GM18870 (cell line): ENCODE data around the gene ZFP36.
A peak's percentile ranks its signal among the peaks of the same experiment; 100 is the strongest.

Source experiments
- ATAC-seq: cut with Tn5 transposase; IDR thresholded peaks from one replicate; pipeline ENCODE4 v1.9.1; 2021; ENCODE audit warnings: moderate library complexity; ENCODE audit not compliant: unreplicated experiment

ZFP36 gene

DNA sequence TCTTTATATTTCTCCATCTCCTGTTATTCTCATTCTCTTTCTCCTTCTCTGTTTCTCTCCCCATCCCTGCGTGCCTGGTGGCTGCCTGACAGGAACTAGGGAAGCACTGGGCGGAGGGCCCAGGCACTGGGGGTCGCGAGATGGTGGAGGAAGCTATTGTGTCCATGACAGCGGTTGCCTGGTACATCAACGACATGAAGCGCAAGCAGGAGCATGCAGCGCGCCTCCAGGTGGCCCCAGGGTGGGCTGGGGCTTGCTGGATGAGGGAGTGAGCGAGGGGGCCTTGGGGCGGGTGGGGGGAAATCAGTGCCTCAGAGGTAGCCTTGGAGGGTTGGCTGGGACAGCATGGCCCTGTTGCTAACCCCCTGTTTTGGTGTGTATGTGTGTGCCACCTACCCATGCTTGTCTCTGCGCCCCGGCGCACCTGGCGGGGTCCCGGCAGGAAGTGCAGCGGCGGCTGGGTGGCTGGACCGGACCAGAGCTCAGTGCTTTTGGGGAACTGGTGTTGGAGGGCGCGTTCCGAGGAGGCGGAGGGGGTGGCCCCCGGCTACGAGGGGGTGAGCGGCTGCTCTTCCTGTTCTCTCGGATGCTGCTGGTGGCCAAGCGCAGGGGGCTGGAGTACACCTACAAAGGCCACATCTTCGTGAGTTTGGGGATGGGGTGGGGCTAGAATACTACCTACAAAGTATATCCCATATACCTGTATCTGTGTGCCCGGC, 11.0 kb downstream of the ZFP36 start:
- ATAC-seq: no peak

DNA sequence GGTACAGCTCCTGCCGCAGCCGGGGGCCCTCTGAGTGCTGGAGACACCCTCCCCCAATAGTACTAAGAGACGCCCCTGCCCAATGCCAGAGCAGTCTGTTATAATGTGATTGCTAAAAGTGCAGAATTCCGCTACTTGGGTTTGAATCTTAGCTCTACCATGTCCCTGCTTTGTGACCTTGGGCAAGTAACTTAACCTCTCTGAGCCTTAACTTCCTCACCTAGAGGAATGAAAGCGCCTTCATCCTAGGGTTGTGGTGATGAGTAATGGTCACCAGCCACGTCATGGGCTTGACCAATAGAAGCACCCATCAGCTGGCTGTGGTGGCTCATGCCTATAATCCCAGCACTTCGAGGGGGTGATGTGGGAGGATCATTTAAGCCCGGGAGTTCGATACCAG, 12.4 kb downstream of the ZFP36 start:
- ATAC-seq: no peak

DNA sequence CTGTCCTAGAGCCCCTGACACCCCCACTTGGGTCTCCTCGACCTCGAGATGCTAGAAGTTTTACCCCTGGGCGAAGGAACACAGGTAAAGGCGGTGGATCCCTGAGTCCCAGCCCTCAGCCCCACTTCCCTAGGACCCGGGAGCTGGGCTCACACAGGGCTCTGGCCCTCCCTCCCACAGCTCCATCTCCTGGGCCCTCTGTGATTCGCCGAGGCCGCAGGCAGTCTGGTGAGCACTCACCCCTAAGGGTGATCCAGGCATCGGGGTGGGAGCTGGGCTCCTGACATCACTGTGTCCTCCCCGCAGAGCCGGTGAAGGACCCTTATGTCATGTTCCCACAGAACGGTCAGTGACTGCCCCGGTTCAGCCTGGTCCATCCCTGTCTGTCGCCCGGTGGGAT, 14.1 kb downstream of the ZFP36 start:
- ATAC-seq: no peak

DNA sequence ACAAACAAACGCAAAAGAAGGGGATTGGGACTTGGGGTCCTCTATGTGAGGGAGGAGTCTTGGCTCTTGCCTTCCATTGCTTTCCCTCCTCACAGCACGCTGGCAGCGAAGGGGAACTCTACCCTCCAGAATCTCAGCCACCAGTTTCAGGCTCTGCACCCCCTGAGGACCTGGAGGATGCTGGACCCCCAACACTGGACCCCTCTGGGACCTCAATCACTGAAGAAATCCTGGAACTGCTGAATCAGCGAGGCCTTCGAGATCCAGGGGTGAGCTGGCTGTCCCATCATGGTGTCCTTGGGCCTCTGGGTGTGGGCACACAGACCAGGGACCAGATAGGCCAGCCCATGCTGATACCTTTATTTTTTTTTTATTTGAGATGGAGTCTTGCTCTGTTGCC, 15.4 kb downstream of the ZFP36 start:
- ATAC-seq: no peak

DNA sequence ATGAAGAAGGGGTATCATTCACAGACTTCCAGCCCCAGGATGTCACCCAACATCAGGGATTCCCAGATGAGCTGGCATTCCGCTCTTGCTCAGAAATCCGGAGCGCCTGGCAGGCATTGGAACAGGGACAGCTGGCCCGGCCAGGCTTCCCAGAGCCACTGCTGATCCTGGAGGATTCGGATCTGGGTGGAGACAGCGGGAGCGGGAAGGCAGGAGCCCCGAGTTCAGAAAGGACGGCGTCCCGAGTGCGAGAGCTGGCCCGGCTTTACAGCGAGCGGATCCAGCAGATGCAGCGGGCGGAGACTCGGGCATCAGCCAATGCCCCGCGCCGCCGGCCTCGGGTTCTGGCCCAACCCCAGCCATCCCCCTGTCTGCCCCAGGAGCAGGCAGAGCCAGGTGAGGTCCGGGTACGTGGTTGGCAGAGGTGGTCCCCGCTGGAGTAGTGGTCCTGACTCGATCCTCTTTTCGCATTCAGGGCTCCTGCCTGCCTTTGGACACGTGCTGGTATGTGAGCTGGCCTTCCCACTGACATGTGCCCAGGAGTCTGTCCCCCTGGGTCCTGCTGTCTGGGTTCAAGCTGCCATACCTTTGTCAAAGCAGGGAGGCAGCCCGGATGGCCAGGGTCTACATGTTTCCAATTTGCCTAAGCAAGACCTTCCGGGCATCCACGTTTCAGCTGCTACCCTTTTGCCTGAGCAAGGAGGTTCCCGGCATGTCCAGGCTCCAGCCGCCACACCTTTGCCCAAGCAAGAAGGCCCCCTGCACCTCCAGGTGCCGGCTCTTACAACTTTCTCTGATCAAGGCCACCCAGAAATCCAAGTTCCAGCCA, 16.8 kb downstream of the ZFP36 start:
- ATAC-seq: no peak

DNA sequence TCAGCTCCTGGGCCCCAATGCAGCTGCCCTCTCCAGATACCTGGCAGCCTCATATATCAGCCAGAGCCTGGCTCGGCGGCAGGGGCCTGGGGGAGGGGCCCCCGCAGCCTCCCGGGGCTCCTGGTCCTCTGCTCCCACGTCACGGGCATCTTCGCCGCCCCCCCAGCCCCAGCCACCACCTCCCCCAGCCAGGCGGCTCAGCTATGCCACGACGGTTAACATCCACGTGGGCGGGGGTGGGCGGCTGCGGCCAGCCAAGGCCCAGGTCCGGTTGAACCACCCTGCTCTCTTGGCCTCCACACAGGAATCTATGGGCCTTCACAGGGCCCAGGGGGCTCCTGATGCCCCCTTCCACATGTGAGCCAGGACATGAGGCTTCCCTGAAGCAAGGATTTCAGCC, 18.3 kb downstream of the ZFP36 start:
- ATAC-seq: no peak

DNA sequence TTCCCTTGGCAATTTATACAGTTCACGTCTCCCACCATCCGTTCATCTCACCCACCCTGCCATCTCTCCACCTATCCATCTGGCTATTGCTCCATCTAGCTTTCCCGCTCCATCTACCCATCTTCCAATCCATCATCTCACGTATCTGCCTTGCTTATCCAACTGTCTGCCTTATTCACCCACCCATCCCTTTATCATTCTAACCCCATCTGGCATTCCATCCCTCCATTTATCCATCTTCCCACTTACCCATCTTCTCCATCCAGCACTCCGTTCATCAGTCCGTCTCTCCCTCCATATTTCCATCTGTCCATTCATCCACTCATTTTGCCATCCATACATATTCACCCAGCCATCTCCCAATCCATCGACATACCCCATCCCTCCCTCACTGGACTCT, 19.1 kb downstream of the ZFP36 start:
- ATAC-seq: no peak

DNA sequence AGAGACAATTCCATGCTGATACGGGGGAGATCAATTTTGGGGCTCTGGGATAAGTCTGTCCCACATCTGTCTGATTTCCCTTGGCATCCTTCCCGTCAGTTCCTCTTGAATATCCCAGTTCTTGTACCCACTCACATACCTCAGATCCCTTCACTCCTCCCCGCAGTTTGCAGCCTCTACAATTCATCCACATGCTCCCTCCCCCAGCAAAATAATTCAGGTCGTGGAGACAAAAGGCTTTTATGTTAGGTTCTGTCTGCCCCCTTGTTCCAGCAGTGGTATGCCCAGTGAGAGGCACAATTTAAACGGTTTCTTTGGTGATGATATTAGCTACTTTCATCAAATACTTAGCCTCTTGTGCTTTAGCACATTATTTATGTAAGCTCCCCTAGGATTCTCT, 19.5 kb downstream of the ZFP36 start:
- no peak for ATAC-seq

DNA sequence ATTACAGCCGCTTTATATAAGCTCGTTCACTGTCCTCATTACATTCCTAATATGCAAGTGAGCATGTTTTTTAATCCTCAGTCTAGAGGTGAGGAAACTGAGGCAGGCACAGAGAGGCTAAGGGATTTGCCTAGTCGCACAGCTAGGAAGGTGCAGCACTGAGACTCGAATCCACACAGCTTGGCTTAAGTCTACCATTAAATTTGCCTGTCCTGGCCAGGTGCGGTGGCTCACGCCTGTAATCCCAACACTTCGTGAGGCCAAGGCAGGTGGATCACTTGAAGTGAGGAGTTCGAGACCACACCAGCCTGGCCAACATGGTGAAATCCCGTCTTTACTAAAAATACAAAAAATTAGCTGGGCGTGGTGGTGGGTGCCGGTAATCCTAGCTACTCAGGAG, 21.1 kb downstream of the ZFP36 start:
- ATAC-seq: no peak

DNA sequence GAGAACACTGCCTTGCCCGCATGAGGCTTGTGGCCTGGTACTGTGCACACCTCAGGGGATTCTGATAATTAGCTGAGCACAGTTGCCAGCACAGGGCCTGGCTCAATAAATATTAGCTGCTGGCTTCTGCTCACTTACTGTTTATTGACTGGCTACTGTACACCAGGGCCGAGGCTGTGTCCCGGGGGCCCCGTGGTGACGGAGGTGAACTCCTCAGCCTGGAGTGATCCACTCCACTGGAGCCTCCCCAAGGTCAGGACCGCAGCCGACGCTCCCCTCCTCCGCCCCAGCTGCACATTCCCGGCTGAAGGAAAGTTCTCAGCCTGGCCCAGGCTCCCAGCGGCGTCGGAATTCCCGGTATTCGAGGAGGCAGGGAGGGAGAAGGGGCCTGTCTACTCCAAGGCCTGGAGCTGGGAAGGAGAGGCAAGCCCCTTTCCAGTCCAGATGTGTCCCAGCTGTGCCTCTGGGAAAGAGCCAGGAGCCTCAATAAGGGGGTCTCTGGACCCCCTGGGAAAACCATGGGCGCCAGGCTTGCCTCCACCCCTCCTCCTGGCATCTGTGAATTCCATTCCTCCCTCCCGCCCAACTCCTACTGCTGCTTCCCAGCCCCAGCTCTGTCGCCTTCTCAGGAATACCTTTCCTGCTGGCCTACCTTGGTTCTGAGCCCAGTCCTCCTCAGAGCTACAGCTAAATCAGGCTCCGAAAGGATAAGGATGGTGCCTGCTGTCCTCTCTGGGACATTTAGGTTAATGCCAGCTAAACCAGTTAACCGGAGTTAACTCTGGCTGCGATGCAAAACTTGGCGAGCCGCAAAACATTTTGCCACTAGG, 21.9 kb downstream of the ZFP36 start:
- ATAC-seq: no peak

DNA sequence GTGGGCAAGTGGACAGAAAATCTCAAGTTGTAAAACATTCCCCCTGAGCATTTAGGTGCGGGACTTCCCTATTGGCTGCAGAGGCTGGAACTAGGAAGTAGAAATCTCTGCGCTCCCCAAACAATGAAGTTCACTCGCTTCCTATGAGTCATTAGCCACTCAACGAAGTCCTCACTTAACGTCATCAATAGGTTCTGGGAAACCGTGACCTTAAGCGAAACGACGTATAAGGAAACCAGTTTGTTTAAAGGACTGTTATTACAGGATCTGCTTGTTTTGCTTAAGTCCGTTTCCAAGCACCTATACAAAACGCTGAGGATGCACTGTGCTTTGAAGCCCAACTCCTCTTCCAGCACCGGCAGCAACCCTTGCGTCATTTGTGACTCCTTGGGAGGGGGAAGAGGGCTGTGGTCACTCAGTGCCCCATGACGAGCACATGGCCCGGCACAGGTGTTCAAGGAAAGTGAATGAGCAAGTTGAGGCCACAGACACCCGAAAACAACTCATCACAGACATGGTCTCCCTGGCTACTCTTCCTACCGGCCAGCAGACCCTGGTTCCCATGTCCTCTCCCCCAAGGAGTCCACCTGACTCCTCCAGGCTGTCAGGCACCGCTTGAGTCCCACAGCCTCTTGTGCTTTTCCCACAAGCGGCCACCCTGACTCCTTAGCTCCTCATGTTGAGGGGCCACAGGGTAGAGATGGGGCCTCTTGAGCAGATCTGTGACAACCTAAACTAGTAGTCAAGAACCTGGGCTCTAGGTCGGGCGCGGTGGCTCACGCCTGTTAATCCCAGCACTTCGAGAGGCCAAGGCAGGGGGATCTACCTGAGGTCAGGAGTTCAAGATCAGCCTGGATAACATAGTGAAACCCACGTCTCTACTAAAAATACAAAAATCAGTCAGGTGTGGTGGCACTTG, 24.3 kb downstream of the ZFP36 start:
- no peak for ATAC-seq

DNA sequence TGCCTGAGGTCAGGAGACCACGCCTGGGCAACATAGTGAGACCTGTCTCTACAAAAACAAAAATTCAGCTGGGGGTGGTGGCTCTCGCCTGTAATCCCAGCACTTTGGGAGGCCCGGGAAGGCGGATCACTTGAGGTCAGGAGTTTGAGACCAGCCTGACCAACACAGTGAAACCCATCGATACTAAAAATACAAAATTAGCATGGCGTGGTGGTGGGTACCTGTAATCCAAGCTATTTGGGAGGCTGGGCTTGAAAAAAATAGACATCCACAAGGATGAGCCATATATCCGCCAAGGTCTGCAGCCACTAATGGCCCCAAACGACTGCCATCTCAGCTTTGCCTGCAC, 26.0 kb downstream of the ZFP36 start:
- no peak for ATAC-seq

DNA sequence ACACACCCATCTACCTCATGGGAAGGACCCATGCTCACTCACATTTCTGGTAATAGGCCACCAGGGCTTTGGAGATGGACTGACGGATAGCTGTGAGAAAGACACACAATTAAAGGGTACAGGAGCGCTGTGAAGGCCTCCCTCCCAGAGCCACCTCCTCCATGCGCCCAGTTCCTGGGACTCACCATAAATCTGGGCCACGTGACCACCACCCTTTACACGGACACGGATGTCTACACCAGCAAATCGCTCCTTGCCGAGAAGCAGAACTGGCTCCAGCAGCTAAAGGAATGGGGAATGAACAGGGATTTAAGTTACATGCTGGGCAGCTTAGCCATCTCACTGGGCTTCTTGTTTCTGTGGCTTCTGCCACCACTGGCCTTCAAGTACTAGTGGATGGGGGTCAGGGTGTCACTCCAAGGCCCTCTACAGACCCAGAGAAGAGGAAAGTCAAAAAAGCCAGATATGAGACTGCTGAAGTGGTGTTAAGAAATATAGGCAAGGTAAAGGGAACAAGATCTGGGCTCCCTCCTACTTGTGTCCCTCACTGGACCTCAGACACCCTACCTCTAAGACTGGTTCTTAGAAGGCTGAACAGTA, 26.9 kb downstream of the ZFP36 start:
- ATAC-seq: no peak

DNA sequence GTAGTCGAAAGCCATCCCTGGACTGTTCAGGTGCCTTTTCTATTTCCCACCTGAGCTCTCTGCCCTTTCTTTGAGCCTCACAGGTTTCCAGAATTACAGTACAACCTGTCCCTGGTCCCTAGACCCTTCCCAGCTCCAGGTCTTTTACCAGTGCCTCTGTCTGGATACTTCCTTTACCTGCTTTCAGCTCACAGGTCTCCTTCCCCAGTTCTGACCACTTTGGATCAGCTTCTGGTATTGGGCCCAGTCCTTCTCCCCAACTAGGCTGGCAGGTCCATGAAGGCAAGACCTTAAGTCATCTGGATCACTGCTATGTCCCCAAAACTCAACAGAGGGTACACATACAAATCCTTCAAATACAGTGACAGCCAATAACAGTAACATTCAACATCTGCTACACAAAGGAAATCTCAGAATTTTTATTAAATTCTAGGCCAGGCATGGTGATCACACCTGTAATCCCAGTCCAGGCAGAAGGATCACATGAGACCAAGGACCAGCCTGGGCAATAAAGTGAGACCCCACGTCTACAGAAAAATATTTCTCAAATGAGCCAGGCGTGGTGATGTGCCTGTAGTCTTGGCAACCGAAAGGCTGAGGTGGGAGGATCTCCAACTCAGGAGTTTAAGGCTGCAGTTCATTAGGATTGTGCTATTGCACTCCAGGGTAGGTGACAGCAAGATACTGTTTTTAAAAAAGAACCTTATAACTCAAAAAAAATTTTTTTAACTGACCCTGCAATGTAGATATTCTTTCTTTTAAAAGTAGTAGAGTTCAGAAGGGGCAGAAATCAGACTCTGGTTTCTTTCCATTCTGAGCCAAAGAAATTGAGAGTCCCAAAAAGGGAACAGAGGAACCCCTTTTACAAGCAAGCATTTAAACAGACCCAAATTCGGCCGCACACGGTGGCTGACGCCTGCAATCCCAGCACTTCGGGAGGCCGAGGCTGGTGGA, 27.8 kb downstream of the ZFP36 start:
- no peak for ATAC-seq

DNA sequence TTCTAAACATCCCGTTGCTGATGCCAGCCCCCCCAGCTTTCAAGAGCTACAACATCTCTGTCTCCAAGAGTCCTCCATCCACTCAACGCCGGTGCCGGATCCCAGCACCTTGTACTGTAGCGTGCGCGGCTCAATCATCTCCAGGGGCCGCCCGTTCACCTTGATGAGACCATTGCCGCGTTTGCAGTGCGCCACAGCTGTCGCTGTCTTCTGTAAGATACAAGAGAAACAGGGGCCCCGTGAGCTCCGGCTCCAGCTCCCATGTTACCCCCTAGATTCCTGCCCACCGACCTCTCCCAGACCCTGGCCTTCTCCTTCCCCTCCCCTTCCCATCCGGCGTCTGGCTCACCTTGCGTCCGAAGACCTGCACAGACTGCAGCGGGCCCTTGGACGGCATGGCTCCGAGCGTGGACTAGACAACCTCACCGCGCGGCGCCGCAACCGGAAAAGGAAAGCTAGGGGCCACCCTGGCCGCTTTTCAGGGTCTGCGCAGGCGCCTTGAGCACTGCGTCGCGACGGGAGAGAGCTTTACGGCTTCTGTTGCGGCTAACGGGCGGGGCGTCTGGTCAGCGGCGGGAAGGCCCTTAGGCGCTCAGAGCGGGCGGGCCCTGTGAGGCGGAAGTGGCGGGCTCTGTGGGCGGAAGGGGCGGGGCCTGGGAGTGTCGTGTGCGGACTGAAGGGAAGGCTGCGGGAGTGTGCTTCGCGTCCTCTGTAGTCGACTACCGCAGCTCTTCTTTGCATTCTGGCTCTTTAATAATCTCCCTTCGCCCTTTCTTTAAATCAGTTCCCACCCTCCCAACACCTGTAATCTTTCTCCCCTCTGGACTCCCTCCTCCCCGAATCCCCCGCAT, 29.1 kb downstream of the ZFP36 start, which contains the start of gene RPS16:
TSS of gene RPS16 (minus strand) at position 451 of the 851 bp plus-strand sequence. CDS start at position 397, 54 bp downstream.
- peak; percentile 40 for ATAC-seq

DNA sequence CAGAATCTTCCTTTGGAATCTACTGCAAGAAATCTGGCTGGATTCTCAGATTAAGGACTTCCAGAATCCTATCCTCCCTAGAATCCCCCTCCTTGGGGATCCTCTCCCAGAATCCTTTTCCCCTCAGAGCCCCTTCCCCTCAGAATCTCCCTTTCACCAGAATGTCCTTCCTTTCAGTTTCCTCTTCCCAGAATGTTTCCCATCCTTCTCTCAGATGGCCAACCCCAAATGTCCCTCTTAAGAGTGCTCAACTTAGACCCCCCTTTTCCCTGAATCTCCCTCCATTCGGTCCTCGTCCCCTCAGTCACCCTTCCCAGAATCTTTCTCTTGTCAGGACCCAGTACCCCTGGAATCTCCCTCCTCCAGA, 29.7 kb downstream of the ZFP36 start:
- ATAC-seq: no peak

DNA sequence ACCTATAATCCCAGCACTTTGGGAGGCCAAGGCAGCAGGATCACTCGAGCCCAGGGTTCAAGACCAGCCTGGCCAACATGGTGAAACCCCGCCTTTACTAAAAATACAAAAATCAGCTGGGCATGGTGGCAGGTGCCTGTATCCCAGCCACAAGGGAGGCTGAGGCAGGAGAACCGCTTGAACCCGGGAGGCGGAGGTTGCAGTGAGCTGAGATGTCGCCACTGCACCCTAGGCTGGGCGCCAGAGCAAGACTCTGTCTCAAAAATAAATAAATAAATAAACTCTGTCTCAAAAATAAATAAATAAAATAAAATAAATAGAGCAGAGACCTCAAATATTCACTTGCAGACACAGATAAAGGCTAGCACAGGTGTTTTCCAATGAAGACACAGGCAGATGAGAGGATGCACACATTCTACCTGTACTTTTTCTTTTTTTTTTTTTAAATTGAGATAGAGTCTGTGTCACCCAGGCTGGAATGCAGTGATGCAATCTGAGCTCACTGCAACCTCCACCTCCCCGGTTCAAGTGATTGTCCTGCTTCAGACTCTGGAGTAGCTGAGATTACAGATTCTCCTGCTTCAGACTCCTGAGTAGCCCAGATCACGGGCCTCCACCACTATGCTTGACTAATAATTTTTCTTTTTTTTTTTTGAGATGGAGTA, 31.8 kb downstream of the ZFP36 start:
- no peak for ATAC-seq
